Measurements from ENCODE around the gene DAP3.

The DAP3 gene

GRCh38 chr1:155776414-155776813, 87.5 kb downstream of the DAP3 start:
- peak; percentile 19 for DNase-seq (ENCODE audit: low spot score)

- no peak for DNase-seq (ENCODE audit: low spot score)
These were observed 88.7 kb downstream of the DAP3 start for GRCh38 chr1:155777582-155777981.
